Thyroid gland (tissue), 4 donors: ENCODE measurements around the gene EML2. TPM values are rescaled to one million over a fixed set of nuclear protein-coding genes. Genes with fewer than 3 reads are reported as not detected.

Source experiments
- DNase-seq, 2 donors: peaks; one replicate each; pipeline ENCODE4 v3.0.0-alpha.2; 2019
- H3K27ac ChIP-seq, 3 donors: fragments of 200-600 bp; sonication (generic); 1 replicate in 2 of 3; 2 replicates in 1 of 3; pipeline ENCODE4 v1.5.1; 2016 to 2019; ENCODE audit warnings: mild to moderate bottlenecking in 1 of 3, moderate library complexity in 1 of 3
- H3K27me3 ChIP-seq: fragments of 200-600 bp; sonication (generic); one replicate; pipeline ENCODE4 v1.5.1; 2019
- H3K36me3 ChIP-seq, 2 donors: fragments of 200-600 bp; sonication (generic); one replicate each; pipeline ENCODE4 v1.5.1; 2016 to 2019
- H3K4me1 ChIP-seq, 2 donors: fragments of 200-600 bp; sonication (generic); one replicate each; pipeline ENCODE4 v1.5.1; 2017 to 2019
- H3K4me3 ChIP-seq, 3 donors: fragments of 200-600 bp; sonication (generic); replicated peaks in 1 of 3; 1 replicate in 2 of 3; 2 replicates in 1 of 3; pipeline ENCODE4 v1.5.1; 2016; ENCODE audit warnings: mild to moderate bottlenecking in 1 of 3
- H3K9me3 ChIP-seq: fragments of 200-600 bp; sonication (generic); one replicate; pipeline ENCODE4 v1.5.1; 2017
- CTCF ChIP-seq, 6 experiments: fragments of 200-600 bp in 3 of 6; fragments of 450-650 bp in 3 of 6; sonication (generic) in 3 of 6; IDR thresholded peaks; one replicate each; pipeline ENCODE4 v1.5.1; 2016 to 2019; ENCODE audit warnings: antibody characterized with exemption in 6 of 6, mild to moderate bottlenecking in 2 of 6, inconsistent platforms in 1 of 6, moderate library complexity in 1 of 6
- POLR2A ChIP-seq, 2 donors: fragments of 450-650 bp; IDR thresholded peaks; one replicate each; pipeline ENCODE4 v1.6.1; 2017; ENCODE audit warnings: antibody characterized with exemption in 2 of 2, mild to moderate bottlenecking in 2 of 2, moderate library complexity in 1 of 2
- WGBS, 2 donors: methylation state at CpG; one replicate each; pipeline ENCODE4 v1.1.5; 2017; 5-methylcytosine and 5-hydroxymethylcytosine counted together
- intact Hi-C: fragments of 100-400 bp; cut with DNase I; formaldehyde crosslinking; loops from one replicate; pipeline ENCODE4 v1.15.1; 2023
- total RNA-seq, 4 donors: library from RNA; depleted of rRNA; stranded (reverse); fragments of >200 nt; gene quantifications; one replicate each; pipeline ENCODE4 v1.2.3, GENCODE V29; 2016

EML2 gene
- total RNA-seq, 4 donors from 2014 or later, result 33.1 to 148 (median 36.8) TPM

GRCh38 chr19:45681391-45682015, 42.3 kb upstream of the EML2 start:
- peak overlapping the region; percentile 64 to 84 (median 67) for H3K27ac ChIP-seq
- H3K4me1 ChIP-seq, result peaks cover 7 to 25% of the 10 kb centered on the region in 2 donors
- H3K36me3 ChIP-seq, result peaks cover 0 to 12% of the 10 kb centered on the region in 2 donors
- H3K4me3 ChIP-seq, result peak overlapping the region in 1 of 3 donors; percentile 28
- intact Hi-C loops, result loop anchor here (10.0 kb wide), 1 partner anchor 157 kb away; no protein-coding TSS in a partner anchor
- H3K27me3 ChIP-seq, result no peaks in the 10 kb centered on the region
- TF ChIP-seq POLR2A (IDR thresholded peaks at IDR 0.05), result peak in 1 of 2 donors; percentile 54
- TF ChIP-seq CTCF (IDR thresholded peaks at IDR 0.05), result peak; percentile 76 to 97 (median 94)
- H3K9me3 ChIP-seq, result no peaks in the 10 kb centered on the region
- WGBS, 2 donors, result 5 to 9% methylated on average over 19 to 25 of the region's 51 CpGs
- DNase-seq, result peak; percentile 86 to 88

GRCh38 chr19:45677351-45678230, 38.4 kb upstream of the EML2 start:
- DNase-seq, result peak; percentile 64 to 84
- TF ChIP-seq CTCF (IDR thresholded peaks at IDR 0.05) (no peak), POLR2A (IDR thresholded peaks at IDR 0.05) (no peak)
- Histone ChIP-seq H3K27ac (no peak overlapping the region), H3K27me3 (no peaks in the 10 kb centered on the region), H3K4me1 (peaks cover 7 to 25% of the 10 kb centered on the region in 2 donors), H3K36me3 (no peaks in the 10 kb centered on the region), H3K9me3 (no peaks in the 10 kb centered on the region), H3K4me3 (peak overlapping the region in 1 of 3 donors; percentile 25)
- intact Hi-C loops, result no loop called here
- WGBS, 2 donors, result 5 to 7% methylated on average over 36 to 44 of the region's 49 CpGs

GRCh38 chr19:45676851-45677263, 37.7 kb upstream of the EML2 start:
- peak; percentile 16 to 23 for DNase-seq
- Histone ChIP-seq H3K4me1 (peaks cover 7 to 23% of the 10 kb centered on the region in 2 donors), H3K9me3 (no peaks in the 10 kb centered on the region), H3K4me3 (peak overlapping the region in 1 of 3 donors; percentile 25), H3K27me3 (no peaks in the 10 kb centered on the region), H3K36me3 (no peaks in the 10 kb centered on the region), H3K27ac (no peak overlapping the region)
- intact Hi-C loops, result no loop called here
- TF ChIP-seq POLR2A (IDR thresholded peaks at IDR 0.05) (no peak), CTCF (IDR thresholded peaks at IDR 0.05) (no peak)
- 11 to 13% methylated on average over 8 to 22 of the region's 28 CpGs for WGBS, 2 donors

- H3K27me3 ChIP-seq, result peaks cover 7% of the 10 kb centered on the region
- intact Hi-C loops, result no loop called here
- no peak overlapping the region for H3K4me3 ChIP-seq
- H3K4me1 ChIP-seq, result peaks cover 7 to 17% of the 10 kb centered on the region in 2 donors
- no peak for DNase-seq
- no peak overlapping the region for H3K27ac ChIP-seq
- 63 to 64% methylated on average over 7 of the region's 7 CpGs for WGBS, 2 donors
- no peaks in the 10 kb centered on the region for H3K9me3 ChIP-seq
- TF ChIP-seq POLR2A (IDR thresholded peaks at IDR 0.05) (no peak), CTCF (IDR thresholded peaks at IDR 0.05) (no peak)
- no peaks in the 10 kb centered on the region for H3K36me3 ChIP-seq
Measured at GRCh38 chr19:45674946-45675345, 35.7 kb upstream of the EML2 start.
